K562 (cell line): ENCODE results near the gene SLC9A2. TPM values are rescaled to one million over a fixed set of nuclear protein-coding genes. Genes with fewer than 3 reads are reported as not detected.

ENCODE experiments used
- ATF7 ChIP-seq: fragments of 450-650 bp; IDR thresholded peaks from 2 replicates; pipeline ENCODE4 v1.7.1; 2014; ENCODE audit warnings: mild to moderate bottlenecking, moderate library complexity
- BRCA1 ChIP-seq, 2 experiments: fragments of 450-650 bp in 1 of 2; sonication (generic) in 1 of 2; formaldehyde crosslinking in 1 of 2; IDR thresholded peaks; 2 replicates each; pipeline versions ENCODE4 v1.5.0 to v1.6.1; 2017 to 2020; ENCODE audit warnings: mild to moderate bottlenecking in 1 of 2, missing genetic modification reagents in 1 of 2
- BRD4 ChIP-seq: fragments of 200-600 bp; sonication (generic); IDR thresholded peaks from 2 replicates; pipeline ENCODE4 v1.6.1; 2017; ENCODE audit warnings: inconsistent platforms
- CREBBP ChIP-seq: IDR thresholded peaks from one replicate; pipeline ENCODE4 v1.6.1; 2012; ENCODE audit warnings: low read depth, mild to moderate bottlenecking, control low read depth, inconsistent platforms, low read length
- FOXJ2 ChIP-seq: fragments of 200-800 bp; sonication (Bioruptor generic); IDR thresholded peaks from 2 replicates; pipeline ENCODE4 v1.6.1; 2016; ENCODE audit warnings: missing genetic modification characterization, missing compliant biosample characterization
- HSF4 ChIP-seq: fragments of 250-450 bp; sonication (Bioruptor Pico); IDR thresholded peaks from 2 replicates; pipeline ENCODE4 v2.1.2; 2022; ENCODE audit warnings: mild to moderate bottlenecking, moderate library complexity, borderline replicate concordance
- PTRF ChIP-seq: fragments of 450-650 bp; IDR thresholded peaks from 2 replicates; pipeline ENCODE4 v1.6.1; 2016; ENCODE audit warnings: mild to moderate bottlenecking, missing genetic modification characterization, missing compliant biosample characterization
- RAD51 ChIP-seq: fragments of 450-650 bp; IDR thresholded peaks from 2 replicates; pipeline ENCODE4 v1.7.1; 2016; ENCODE audit warnings: low read depth, mild to moderate bottlenecking, borderline replicate concordance
- RB1 ChIP-seq: fragments of 450-650 bp; IDR thresholded peaks from 2 replicates; pipeline ENCODE4 v1.6.1; 2017; ENCODE audit warnings: low read depth, mild to moderate bottlenecking
- SMAD1 ChIP-seq: fragments of 150-350 bp; IDR thresholded peaks from 2 replicates; pipeline ENCODE4 v1.6.1; 2014; ENCODE audit warnings: low read length, low read depth; ENCODE audit not compliant: partially characterized antibody
- ZKSCAN3 ChIP-seq: fragments of 250-450 bp; sonication (Bioruptor Pico); IDR thresholded peaks from 2 replicates; pipeline ENCODE4 v1.4.0; 2020
- ZNF551 ChIP-seq: fragments of 250-450 bp; sonication (Bioruptor Pico); IDR thresholded peaks from 2 replicates; pipeline ENCODE4 v1.5.0; 2021; ENCODE audit warnings: mild to moderate bottlenecking, moderate library complexity
- ZNF76 ChIP-seq: fragments of 250-450 bp; sonication (Bioruptor Pico); IDR thresholded peaks from 2 replicates; pipeline ENCODE4 v1.4.0; 2020; ENCODE audit warnings: mild to moderate bottlenecking, moderate library complexity, borderline replicate concordance
- polyA plus RNA-seq, 8 experiments: library from polyadenylated mRNA; depleted of rRNA in 4 of 8; stranded (reverse) in 5 of 8; unstranded in 3 of 8; fragments of >200 nt; fragmentation: Nextera tagmentation in 2 of 8; fragmentation: Illumina TruSeq in 1 of 8; extraction: Ambion mirVana in 2 of 8; extraction: Trizol in 1 of 8; gene quantifications; 2 replicates each; pipeline versions ENCODE4 v1.2.1 to v1.2.3, GENCODE V29; 2011 to 2014; ENCODE audit warnings: inconsistent platforms in 1 of 8, missing spikeins in 1 of 8
- total RNA-seq, 7 experiments: library from RNA; depleted of rRNA in 6 of 7; stranded (reverse); fragments of >200 nt in 6 of 7; fragmentation: Illumina TruSeq in 2 of 7; extraction: Trizol in 2 of 7; gene quantifications; 2 replicates each; pipeline versions ENCODE4 v1.2.1 to v1.2.3, GENCODE V29; 2011 to 2021; ENCODE audit warnings: low replicate concordance in 1 of 7
- TF ChIP-seq, protein P1 (sequence below), 2 experiments: IDR thresholded peaks in 1 of 2; conservative IDR thresholded peaks in 1 of 2; 2 replicates each; pipeline ENCODE4 v1.6.1; 2016; ENCODE audit warnings: low read depth in 2 of 2, mild to moderate bottlenecking in 1 of 2, missing compliant biosample characterization in 1 of 2, missing genetic modification characterization in 1 of 2, moderate library complexity in 1 of 2
- TF ChIP-seq, protein P2 (sequence below): sonication (generic); formaldehyde crosslinking; IDR thresholded peaks from 2 replicates; pipeline ENCODE4 v1.8.1; 2023; ENCODE audit warnings: mild to moderate bottlenecking, missing genetic modification reagents
- TF ChIP-seq, protein P3 (sequence below), 2 experiments: fragments of 450-650 bp; conservative IDR thresholded peaks; 2 replicates each; pipeline ENCODE4 v1.6.1; 2017; ENCODE audit warnings: mild to moderate bottlenecking in 2 of 2, moderate library complexity in 2 of 2
- TF ChIP-seq, protein P4 (sequence below): sonication (generic); formaldehyde crosslinking; IDR thresholded peaks from 2 replicates; pipeline ENCODE4 v1.8.1; 2022; ENCODE audit warnings: missing genetic modification reagents
- TF ChIP-seq, protein P5 (sequence below): fragments of 200-800 bp; sonication (Bioruptor generic); IDR thresholded peaks from 2 replicates; pipeline ENCODE4 v1.6.1; 2017; ENCODE audit warnings: missing genetic modification characterization, missing compliant biosample characterization

The SLC9A2 gene
- total and polyA plus RNA-seq, 9 of the 15 experiments (the other 6 are each of a cell fraction or from before 2014, with no cell fraction given) = 0.45 to 3.3 (median 1.6) TPM

DNA sequence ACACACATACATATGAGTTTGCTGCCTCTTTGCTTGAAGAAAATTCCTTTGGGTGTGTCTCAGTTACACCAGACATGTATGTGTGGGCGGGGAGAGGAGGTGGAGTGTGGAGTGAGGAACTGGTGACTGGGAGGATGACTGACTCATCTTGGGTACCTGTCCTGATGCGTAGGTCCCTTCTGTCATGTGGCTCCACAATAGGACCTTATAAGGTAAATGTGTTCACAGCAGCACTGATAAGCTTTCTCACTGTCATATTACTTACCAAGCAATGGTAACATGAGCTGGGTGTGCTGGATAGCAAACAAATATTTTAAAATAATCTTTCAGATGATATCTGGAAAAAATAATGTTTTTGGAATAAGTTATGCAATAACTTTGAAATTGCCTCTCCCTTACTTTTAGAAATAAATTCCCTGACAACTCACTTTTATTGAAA, 45.1 kb downstream of the SLC9A2 start (continued):
- TF ChIP-seq BRCA1 (IDR thresholded peaks at IDR 0.05) (no peak), BRCA1 (CRISPR knock-in tag; IDR thresholded peaks at IDR 0.05) (no peak), FOXJ2 (tag) (peak; percentile 50; the same call in 1 of the 2 replicates), ZNF551 (no peak), HSF4 (CRISPR knock-in tag) (no peak), ZNF76 (CRISPR knock-in tag) (no peak), PTRF (tag) (no peak), BRD4 (no peak), ZKSCAN3 (CRISPR knock-in tag) (no peak), RAD51 (0 out of 2 replicates have a peak, but pooled peaks have one; percentile 34), CREBBP (no peak), SMAD1 (no peak), RB1 (no peak), ATF7 (peak; percentile 77)
- TF ChIP-seq, protein P1, sequence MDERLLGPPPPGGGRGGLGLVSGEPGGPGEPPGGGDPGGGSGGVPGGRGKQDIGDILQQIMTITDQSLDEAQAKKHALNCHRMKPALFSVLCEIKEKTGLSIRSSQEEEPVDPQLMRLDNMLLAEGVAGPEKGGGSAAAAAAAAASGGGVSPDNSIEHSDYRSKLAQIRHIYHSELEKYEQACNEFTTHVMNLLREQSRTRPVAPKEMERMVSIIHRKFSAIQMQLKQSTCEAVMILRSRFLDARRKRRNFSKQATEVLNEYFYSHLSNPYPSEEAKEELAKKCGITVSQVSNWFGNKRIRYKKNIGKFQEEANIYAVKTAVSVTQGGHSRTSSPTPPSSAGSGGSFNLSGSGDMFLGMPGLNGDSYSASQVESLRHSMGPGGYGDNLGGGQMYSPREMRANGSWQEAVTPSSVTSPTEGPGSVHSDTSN (CRISPR knock-in tag; IDR thresholded peaks at IDR 0.05; ENCODE audit: low read depth) = no peak
- TF ChIP-seq, protein P1 (tag; conservative IDR thresholded peaks at IDR 0.05; ENCODE audit: low read depth) = peak; percentile 51
- TF ChIP-seq, protein P2, sequence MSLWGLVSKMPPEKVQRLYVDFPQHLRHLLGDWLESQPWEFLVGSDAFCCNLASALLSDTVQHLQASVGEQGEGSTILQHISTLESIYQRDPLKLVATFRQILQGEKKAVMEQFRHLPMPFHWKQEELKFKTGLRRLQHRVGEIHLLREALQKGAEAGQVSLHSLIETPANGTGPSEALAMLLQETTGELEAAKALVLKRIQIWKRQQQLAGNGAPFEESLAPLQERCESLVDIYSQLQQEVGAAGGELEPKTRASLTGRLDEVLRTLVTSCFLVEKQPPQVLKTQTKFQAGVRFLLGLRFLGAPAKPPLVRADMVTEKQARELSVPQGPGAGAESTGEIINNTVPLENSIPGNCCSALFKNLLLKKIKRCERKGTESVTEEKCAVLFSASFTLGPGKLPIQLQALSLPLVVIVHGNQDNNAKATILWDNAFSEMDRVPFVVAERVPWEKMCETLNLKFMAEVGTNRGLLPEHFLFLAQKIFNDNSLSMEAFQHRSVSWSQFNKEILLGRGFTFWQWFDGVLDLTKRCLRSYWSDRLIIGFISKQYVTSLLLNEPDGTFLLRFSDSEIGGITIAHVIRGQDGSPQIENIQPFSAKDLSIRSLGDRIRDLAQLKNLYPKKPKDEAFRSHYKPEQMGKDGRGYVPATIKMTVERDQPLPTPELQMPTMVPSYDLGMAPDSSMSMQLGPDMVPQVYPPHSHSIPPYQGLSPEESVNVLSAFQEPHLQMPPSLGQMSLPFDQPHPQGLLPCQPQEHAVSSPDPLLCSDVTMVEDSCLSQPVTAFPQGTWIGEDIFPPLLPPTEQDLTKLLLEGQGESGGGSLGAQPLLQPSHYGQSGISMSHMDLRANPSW (CRISPR knock-in tag) = no peak
- TF ChIP-seq, protein P3, sequence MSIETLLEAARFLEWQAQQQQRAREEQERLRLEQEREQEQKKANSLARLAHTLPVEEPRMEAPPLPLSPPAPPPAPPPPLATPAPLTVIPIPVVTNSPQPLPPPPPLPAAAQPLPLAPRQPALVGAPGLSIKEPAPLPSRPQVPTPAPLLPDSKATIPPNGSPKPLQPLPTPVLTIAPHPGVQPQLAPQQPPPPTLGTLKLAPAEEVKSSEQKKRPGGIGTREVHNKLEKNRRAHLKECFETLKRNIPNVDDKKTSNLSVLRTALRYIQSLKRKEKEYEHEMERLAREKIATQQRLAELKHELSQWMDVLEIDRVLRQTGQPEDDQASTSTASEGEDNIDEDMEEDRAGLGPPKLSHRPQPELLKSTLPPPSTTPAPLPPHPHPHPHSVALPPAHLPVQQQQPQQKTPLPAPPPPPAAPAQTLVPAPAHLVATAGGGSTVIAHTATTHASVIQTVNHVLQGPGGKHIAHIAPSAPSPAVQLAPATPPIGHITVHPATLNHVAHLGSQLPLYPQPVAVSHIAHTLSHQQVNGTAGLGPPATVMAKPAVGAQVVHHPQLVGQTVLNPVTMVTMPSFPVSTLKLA (conservative IDR thresholded peaks at IDR 0.05) = peak in 1 of 2 experiments; percentile 56; a peak in 2 of 4 replicates
- TF ChIP-seq, protein P4, sequence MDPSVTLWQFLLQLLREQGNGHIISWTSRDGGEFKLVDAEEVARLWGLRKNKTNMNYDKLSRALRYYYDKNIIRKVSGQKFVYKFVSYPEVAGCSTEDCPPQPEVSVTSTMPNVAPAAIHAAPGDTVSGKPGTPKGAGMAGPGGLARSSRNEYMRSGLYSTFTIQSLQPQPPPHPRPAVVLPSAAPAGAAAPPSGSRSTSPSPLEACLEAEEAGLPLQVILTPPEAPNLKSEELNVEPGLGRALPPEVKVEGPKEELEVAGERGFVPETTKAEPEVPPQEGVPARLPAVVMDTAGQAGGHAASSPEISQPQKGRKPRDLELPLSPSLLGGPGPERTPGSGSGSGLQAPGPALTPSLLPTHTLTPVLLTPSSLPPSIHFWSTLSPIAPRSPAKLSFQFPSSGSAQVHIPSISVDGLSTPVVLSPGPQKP = no peak
- TF ChIP-seq, protein P5, sequence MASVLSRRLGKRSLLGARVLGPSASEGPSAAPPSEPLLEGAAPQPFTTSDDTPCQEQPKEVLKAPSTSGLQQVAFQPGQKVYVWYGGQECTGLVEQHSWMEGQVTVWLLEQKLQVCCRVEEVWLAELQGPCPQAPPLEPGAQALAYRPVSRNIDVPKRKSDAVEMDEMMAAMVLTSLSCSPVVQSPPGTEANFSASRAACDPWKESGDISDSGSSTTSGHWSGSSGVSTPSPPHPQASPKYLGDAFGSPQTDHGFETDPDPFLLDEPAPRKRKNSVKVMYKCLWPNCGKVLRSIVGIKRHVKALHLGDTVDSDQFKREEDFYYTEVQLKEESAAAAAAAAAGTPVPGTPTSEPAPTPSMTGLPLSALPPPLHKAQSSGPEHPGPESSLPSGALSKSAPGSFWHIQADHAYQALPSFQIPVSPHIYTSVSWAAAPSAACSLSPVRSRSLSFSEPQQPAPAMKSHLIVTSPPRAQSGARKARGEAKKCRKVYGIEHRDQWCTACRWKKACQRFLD (CRISPR knock-in tag) = peak; percentile 72
